Kidney epithelial cell (primary cell): ENCODE data around the gene TBC1D26. TPM values are rescaled to one million over a fixed set of nuclear protein-coding genes. Genes with fewer than 3 reads are reported as not detected.
"Not testable (repeated sequence)": the region's sequence is repeated elsewhere in the genome, so short reads cannot be mapped to it uniquely, and the experiment has no call there.

Source experiments
- DNase-seq: peaks from one replicate; pipeline ENCODE4 v3.0.0-alpha.2; 2010; ENCODE audit warnings: low read depth
- H3K27me3 ChIP-seq: 2 replicates; pipeline ENCODE4 v1.6.0; 2011; ENCODE audit warnings: low read length; ENCODE audit not compliant: control insufficient read depth, insufficient read depth
- H3K36me3 ChIP-seq: 2 replicates; pipeline ENCODE4 v1.5.1; 2011; ENCODE audit warnings: low read length; ENCODE audit not compliant: control insufficient read depth, insufficient read depth
- H3K4me3 ChIP-seq: 2 replicates; pipeline ENCODE4 v1.5.1; 2011; ENCODE audit warnings: low read depth, mild to moderate bottlenecking, control low read depth, low read length
- total RNA-seq: library from RNA; depleted of rRNA; stranded (reverse); fragments of >200 nt; gene quantifications from 2 replicates; pipeline ENCODE4 v1.2.3, GENCODE V29; 2015
- TF ChIP-seq, protein P1 (sequence below): IDR thresholded peaks from 2 replicates; pipeline ENCODE4 v1.5.1; 2011; ENCODE audit warnings: mild to moderate bottlenecking, moderate library complexity, low read length, control low read depth, inconsistent platforms; ENCODE audit not compliant: insufficient read depth, poor library complexity, severe bottlenecking

TBC1D26 gene
- total RNA-seq, 1 donor from 2014 or later, result not detected

DNA sequence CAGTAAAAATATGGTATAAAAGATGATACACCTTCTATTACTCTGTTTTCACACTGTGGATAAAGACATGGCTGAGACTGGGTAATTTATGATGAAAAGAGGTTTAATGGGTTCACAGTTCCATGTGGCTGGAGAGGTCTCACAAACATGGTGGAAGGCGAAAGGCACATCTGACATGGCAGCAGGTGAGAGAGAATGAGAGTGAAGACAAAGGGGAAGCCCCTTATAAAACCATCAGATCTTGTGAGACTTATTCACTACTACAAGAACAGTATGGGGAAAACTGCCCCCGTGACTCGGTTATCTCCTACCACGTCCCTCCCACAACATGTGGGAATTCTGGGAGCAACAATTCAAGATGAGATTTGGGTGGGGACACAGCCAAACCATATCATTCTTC is 45.6 kb downstream of the TBC1D26 start:
- no peak overlapping the region for H3K4me3 ChIP-seq
- no peak for DNase-seq
- TF ChIP-seq, protein P1, sequence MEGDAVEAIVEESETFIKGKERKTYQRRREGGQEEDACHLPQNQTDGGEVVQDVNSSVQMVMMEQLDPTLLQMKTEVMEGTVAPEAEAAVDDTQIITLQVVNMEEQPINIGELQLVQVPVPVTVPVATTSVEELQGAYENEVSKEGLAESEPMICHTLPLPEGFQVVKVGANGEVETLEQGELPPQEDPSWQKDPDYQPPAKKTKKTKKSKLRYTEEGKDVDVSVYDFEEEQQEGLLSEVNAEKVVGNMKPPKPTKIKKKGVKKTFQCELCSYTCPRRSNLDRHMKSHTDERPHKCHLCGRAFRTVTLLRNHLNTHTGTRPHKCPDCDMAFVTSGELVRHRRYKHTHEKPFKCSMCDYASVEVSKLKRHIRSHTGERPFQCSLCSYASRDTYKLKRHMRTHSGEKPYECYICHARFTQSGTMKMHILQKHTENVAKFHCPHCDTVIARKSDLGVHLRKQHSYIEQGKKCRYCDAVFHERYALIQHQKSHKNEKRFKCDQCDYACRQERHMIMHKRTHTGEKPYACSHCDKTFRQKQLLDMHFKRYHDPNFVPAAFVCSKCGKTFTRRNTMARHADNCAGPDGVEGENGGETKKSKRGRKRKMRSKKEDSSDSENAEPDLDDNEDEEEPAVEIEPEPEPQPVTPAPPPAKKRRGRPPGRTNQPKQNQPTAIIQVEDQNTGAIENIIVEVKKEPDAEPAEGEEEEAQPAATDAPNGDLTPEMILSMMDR, result no peak
- no peaks in the 10 kb centered on the region for H3K27me3 ChIP-seq
- H3K36me3 ChIP-seq, result no peaks in the 10 kb centered on the region

DNA sequence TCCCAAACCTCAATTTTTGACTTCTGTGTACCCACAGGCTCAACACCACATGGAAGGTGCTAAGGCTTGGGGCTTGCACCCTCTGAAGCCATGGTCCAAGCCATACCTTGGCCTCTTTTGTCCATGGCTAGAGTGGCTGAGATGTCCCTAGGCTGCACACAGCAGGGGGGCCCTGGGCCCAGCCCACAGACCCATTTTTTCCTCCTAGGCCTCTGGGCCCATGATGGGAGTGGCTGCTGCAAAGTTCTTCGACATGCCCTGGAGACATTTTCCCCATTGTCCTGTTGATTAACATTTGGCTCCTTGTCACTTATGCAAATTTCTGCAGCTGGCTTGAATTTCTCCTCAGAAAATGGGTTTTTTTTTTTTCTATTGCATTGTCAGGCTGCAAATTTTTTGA is 47.0 kb downstream of the TBC1D26 start:
- no peak overlapping the region for H3K4me3 ChIP-seq
- no peaks in the 10 kb centered on the region for H3K36me3 ChIP-seq
- DNase-seq, result no peak
- no peaks in the 10 kb centered on the region for H3K27me3 ChIP-seq
- TF ChIP-seq, protein P1, result no peak

DNA sequence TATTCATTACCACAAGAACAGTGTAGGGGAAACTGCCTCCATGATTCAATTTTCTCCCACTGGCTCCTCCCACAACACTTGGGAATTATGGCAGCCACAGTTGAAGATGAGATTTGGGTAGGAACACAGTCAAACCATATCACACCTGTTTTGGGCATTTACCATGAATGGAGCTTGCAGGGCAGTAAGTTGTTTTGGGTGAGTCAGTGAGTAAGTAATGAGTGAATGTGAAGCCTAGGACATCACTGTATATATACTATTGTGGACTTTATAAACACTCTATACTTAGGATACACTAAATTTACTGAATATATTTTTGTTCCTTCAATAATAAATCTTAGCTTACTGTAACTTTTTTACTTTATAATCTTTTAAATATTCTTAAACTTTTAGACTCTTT is 48.1 kb downstream of the TBC1D26 start:
- DNase-seq, result no peak
- Histone ChIP-seq H3K4me3 (no peak overlapping the region), H3K27me3 (no peaks in the 10 kb centered on the region), H3K36me3 (no peaks in the 10 kb centered on the region)
- TF ChIP-seq, protein P1, result no peak

DNA sequence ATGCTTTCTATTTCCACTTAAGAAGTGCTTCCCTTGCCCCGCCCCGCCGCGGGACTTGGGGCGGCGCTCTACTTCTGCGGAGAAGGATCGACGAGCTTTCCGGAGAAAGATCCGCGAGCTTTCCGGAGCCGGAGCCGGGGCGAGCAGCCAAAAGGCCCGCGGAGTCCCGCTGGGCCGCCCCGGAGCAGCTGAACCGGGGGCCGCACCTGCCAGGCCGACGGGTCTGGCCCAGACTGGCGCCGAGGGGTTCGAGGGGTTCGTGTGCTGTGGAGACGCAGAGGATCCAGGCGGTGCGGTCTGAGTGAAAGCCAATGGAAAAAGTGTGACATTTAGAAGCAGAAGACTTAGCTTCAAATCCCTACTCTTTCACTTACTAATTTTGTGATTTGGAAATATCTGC is 50.8 kb downstream of the TBC1D26 start:
- Histone ChIP-seq H3K4me3 (peak overlapping the region; percentile 35), H3K27me3 (no peaks in the 10 kb centered on the region), H3K36me3 (no peaks in the 10 kb centered on the region)
- DNase-seq, result no peak
- TF ChIP-seq, protein P1, result no peak

GRCh38 chr17:15783461-15783860 is 51.4 kb downstream of the TBC1D26 start:
- Histone ChIP-seq H3K27me3 (no peaks in the 10 kb centered on the region), H3K36me3 (no peaks in the 10 kb centered on the region), H3K4me3 (no peak overlapping the region)
- TF ChIP-seq, protein P1, result no peak
- DNase-seq, result no peak

- not testable (repeated sequence) for H3K27me3 ChIP-seq, DNase-seq, H3K36me3 ChIP-seq, H3K4me3 ChIP-seq
Measured at GRCh38 chr17:15784351-15784750, 52.3 kb downstream of the TBC1D26 start.

GRCh38 chr17:15787363-15788075 is 55.4 kb downstream of the TBC1D26 start:
- not testable (repeated sequence) for H3K27me3 ChIP-seq, DNase-seq, H3K36me3 ChIP-seq, H3K4me3 ChIP-seq

DNA sequence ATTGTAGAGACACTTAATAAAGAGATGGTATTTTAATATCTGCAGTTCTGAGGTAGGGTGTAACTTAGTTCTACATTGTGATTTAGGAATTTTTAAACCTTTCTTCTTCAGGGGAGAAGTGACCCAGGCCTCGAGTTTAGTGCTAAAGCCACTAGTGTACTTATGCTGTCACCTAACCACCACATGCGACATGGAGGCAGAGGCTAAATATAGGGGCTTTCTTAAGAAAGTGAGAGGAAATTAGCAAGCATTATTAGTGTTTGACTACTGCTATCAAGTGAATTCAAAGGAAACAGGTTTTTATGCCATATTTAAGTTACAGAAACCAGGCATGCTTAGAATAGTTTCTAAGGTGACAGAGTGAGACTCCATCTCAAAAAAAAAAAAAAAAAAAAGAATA is 56.3 kb downstream of the TBC1D26 start:
- H3K36me3 ChIP-seq, DNase-seq, H3K4me3 ChIP-seq, H3K27me3 ChIP-seq: not testable (repeated sequence)
